ENCODE data around the gene ADAMTS17. TPM values are rescaled to one million over a fixed set of nuclear protein-coding genes. Genes with fewer than 3 reads are reported as not detected.

Gene ADAMTS17
- total RNA-seq, 1 experiment from 2014 or later: 0.15 TPM

DNA sequence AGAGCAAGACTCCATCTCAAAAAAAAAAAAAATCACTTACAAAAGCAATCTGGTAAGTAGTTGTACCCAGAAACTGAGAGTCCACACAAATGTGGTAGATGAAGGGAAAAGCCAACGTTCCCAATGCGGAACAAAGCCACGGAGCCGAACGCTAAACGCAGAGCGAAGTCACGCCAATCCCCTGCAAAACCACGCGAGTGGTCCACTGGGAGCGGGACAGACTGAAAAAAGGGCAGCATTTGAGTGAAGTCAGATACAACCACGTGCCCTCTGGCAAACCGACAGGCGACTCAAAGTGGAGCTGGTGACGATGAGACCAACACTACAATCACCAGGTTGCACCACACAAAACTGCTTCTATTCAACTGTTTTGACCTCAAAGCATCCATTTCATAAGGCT is 362.4 kb downstream of the ADAMTS17 start:
- intact Hi-C loops (cut with micrococcal nuclease; ENCODE audit: unreplicated experiment): no loop called here
- Histone ChIP-seq H3K27me3 (replicated peaks; ENCODE audit: insufficient read depth, low read depth, low read length, poor library complexity) (no peaks in the 10 kb centered on the region), H3K27ac (ENCODE audit: low read depth, low read length, poor library complexity, severe bottlenecking) (no peak overlapping the region), H3K4me3 (ENCODE audit: low read depth, low read length, poor library complexity, severe bottlenecking) (no peak overlapping the region), H3K9me3 (ENCODE audit: low read depth, low read length, poor library complexity, severe bottlenecking) (no peaks in the 10 kb centered on the region), H3K4me1 (ENCODE audit: insufficient read depth, low read length, poor library complexity, severe bottlenecking) (peaks cover 11% of the 10 kb centered on the region), H3K36me3 (ENCODE audit: insufficient read depth, low read length, poor library complexity, severe bottlenecking) (no peaks in the 10 kb centered on the region)
- TF ChIP-seq EZH2 (IDR thresholded peaks at IDR 0.05; ENCODE audit: borderline replicate concordance, low read depth, low read length, poor library complexity, severe bottlenecking): no peak
- TF ChIP-seq, protein P1, sequence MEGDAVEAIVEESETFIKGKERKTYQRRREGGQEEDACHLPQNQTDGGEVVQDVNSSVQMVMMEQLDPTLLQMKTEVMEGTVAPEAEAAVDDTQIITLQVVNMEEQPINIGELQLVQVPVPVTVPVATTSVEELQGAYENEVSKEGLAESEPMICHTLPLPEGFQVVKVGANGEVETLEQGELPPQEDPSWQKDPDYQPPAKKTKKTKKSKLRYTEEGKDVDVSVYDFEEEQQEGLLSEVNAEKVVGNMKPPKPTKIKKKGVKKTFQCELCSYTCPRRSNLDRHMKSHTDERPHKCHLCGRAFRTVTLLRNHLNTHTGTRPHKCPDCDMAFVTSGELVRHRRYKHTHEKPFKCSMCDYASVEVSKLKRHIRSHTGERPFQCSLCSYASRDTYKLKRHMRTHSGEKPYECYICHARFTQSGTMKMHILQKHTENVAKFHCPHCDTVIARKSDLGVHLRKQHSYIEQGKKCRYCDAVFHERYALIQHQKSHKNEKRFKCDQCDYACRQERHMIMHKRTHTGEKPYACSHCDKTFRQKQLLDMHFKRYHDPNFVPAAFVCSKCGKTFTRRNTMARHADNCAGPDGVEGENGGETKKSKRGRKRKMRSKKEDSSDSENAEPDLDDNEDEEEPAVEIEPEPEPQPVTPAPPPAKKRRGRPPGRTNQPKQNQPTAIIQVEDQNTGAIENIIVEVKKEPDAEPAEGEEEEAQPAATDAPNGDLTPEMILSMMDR (conservative IDR thresholded peaks at IDR 0.05; ENCODE audit: low read depth, low read length): no peak
- CTCF ChIA-PET: no interaction called here
- POLR2A ChIA-PET (ENCODE audit: low non-redundant PET): no interaction called here
- DNase-seq (ENCODE audit: low spot score): no peak
- BruUV-seq (replicated peaks): no TSS peak

GRCh38 chr15:99978426-99978825 is 363.3 kb downstream of the ADAMTS17 start:
- BruUV-seq (replicated peaks): no TSS peak
- no peaks in the 10 kb centered on the region for H3K9me3 ChIP-seq (ENCODE audit: low read depth, low read length, poor library complexity, severe bottlenecking)
- DNase-seq (ENCODE audit: low spot score): no peak
- H3K27ac ChIP-seq (ENCODE audit: low read depth, low read length, poor library complexity, severe bottlenecking): no peak overlapping the region
- peaks cover 4% of the 10 kb centered on the region for H3K4me1 ChIP-seq (ENCODE audit: insufficient read depth, low read length, poor library complexity, severe bottlenecking)
- intact Hi-C loops (cut with micrococcal nuclease; ENCODE audit: unreplicated experiment): no loop called here
- CTCF ChIA-PET: no interaction called here
- H3K36me3 ChIP-seq (ENCODE audit: insufficient read depth, low read length, poor library complexity, severe bottlenecking): no peaks in the 10 kb centered on the region
- TF ChIP-seq, protein P1 (conservative IDR thresholded peaks at IDR 0.05; ENCODE audit: low read depth, low read length): no peak
- TF ChIP-seq EZH2 (IDR thresholded peaks at IDR 0.05; ENCODE audit: borderline replicate concordance, low read depth, low read length, poor library complexity, severe bottlenecking): no peak
- no peak overlapping the region for H3K4me3 ChIP-seq (ENCODE audit: low read depth, low read length, poor library complexity, severe bottlenecking)
- H3K27me3 ChIP-seq (replicated peaks; ENCODE audit: insufficient read depth, low read depth, low read length, poor library complexity): no peaks in the 10 kb centered on the region
- POLR2A ChIA-PET (ENCODE audit: low non-redundant PET): no interaction called here

- H3K9me3 ChIP-seq (ENCODE audit: low read depth, low read length, poor library complexity, severe bottlenecking): no peaks in the 10 kb centered on the region
- no peak for DNase-seq (ENCODE audit: low spot score)
- ChIA-PET POLR2A (ENCODE audit: low non-redundant PET) (no interaction called here), CTCF (no interaction called here)
- no peaks in the 10 kb centered on the region for H3K4me1 ChIP-seq (ENCODE audit: insufficient read depth, low read length, poor library complexity, severe bottlenecking)
- H3K4me3 ChIP-seq (ENCODE audit: low read depth, low read length, poor library complexity, severe bottlenecking): no peak overlapping the region
- intact Hi-C loops (cut with micrococcal nuclease; ENCODE audit: unreplicated experiment): no loop called here
- H3K27ac ChIP-seq (ENCODE audit: low read depth, low read length, poor library complexity, severe bottlenecking): no peak overlapping the region
- H3K36me3 ChIP-seq (ENCODE audit: insufficient read depth, low read length, poor library complexity, severe bottlenecking): no peaks in the 10 kb centered on the region
- no TSS peak for BruUV-seq (replicated peaks)
- no peak for TF ChIP-seq EZH2 (IDR thresholded peaks at IDR 0.05; ENCODE audit: borderline replicate concordance, low read depth, low read length, poor library complexity, severe bottlenecking)
- TF ChIP-seq, protein P1 (conservative IDR thresholded peaks at IDR 0.05; ENCODE audit: low read depth, low read length): no peak
- H3K27me3 ChIP-seq (replicated peaks; ENCODE audit: insufficient read depth, low read depth, low read length, poor library complexity): no peaks in the 10 kb centered on the region
Measured at GRCh38 chr15:99977929-99978328, 363.8 kb downstream of the ADAMTS17 start.
